K562 (cell line): ENCODE data around the gene NPAS2. TPM values are rescaled to one million over a fixed set of nuclear protein-coding genes. Genes with fewer than 3 reads are reported as not detected.

ENCODE experiments used
- ATAC-seq: fragments of 200-7000 bp; cut with Tn5 transposase; 3 replicates; pipeline ENCODE4 v1.9.1; 2020; ENCODE audit warnings: moderate library complexity
- BruUV-seq: library from RNA; stranded (reverse); fragments of 400-500 nt; replicated peaks from 2 replicates; lab custom pipeline; 2021; lab: Mats Ljungman, UMichigan
- CTCF ChIA-PET: fragments of 300-600 bp; formaldehyde crosslinking; extraction: SDS; loops from one replicate; lab custom pipeline; 2021; ENCODE audit warnings: low intra/inter-chr PET ratio; lab: Yijun Ruan, JAX
- POLR2A ChIA-PET: fragments of 300-600, 350-650 bp; sonication (Branson Sonifier 250); formaldehyde crosslinking; extraction: SDS; loops from one replicate; lab custom pipeline; 2021; ENCODE audit warnings: antibody characterized with exemption, inconsistent platforms; lab: Yijun Ruan, JAX
- DNase-seq, 4 experiments: peaks; one replicate each; pipeline versions ENCODE4 v3.0.0 to v3.0.0-alpha.2; 2011 to 2018; ENCODE audit warnings: low spot score in 3 of 4, mixed read lengths in 3 of 4; ENCODE audit errors: extremely low read depth in 1 of 4
- FAIRE-seq: peaks from 2 replicates; lab custom pipeline; 2011; peaks lifted over from hg19 to GRCh38; lab: Jason Lieb, UNC
- H2AFZ ChIP-seq: 2 replicates; pipeline ENCODE4 v1.6.0; 2011; ENCODE audit warnings: low read depth, low read length, control low read depth, inconsistent platforms
- H3K27ac ChIP-seq: fragments of 200-600 bp; 3 replicates; pipeline ENCODE4 v1.8.0; 2011; ENCODE audit warnings: low read depth, mild to moderate bottlenecking, control low read depth, inconsistent platforms, low read length, moderate library complexity, mixed read lengths; ENCODE audit errors: extremely low read depth
- H3K27me3 ChIP-seq, 2 experiments: fragments of 300-600 bp in 1 of 2; 2 replicates in 1 of 2; 3 replicates in 1 of 2; pipeline versions ENCODE4 v1.6.0 to v1.8.0; 2011; ENCODE audit warnings: inconsistent platforms in 2 of 2, low read length in 2 of 2, mild to moderate bottlenecking in 1 of 2, mixed read lengths in 1 of 2, moderate library complexity in 1 of 2; ENCODE audit not compliant: control insufficient read depth in 2 of 2, insufficient read depth in 2 of 2
- H3K36me3 ChIP-seq: fragments of 300-600 bp; 3 replicates; pipeline ENCODE4 v1.8.0; 2011; ENCODE audit warnings: mild to moderate bottlenecking, low read length, inconsistent platforms; ENCODE audit not compliant: control insufficient read depth, insufficient read depth
- H3K4me1 ChIP-seq, 2 experiments: fragments of 200-600 bp in 1 of 2; replicated peaks in 1 of 2; 2 replicates in 1 of 2; 3 replicates in 1 of 2; pipeline versions ENCODE4 v1.5.1 to v1.8.0; 2011; ENCODE audit warnings: inconsistent platforms in 2 of 2, low read length in 2 of 2, mild to moderate bottlenecking in 1 of 2, mixed read lengths in 1 of 2, moderate library complexity in 1 of 2; ENCODE audit not compliant: control insufficient read depth in 2 of 2, insufficient read depth in 2 of 2
- H3K4me2 ChIP-seq: 2 replicates; pipeline ENCODE4 v1.6.1; 2011; ENCODE audit warnings: low read length, control low read depth, inconsistent platforms, mixed read lengths; ENCODE audit not compliant: insufficient read depth
- H3K4me3 ChIP-seq: fragments of 200-600 bp; sonication (generic), shearing (Covaris generic); 2 replicates; pipeline ENCODE4 v1.5.1; 2016; ENCODE audit warnings: control low read depth, inconsistent platforms
- H3K79me2 ChIP-seq: fragments of 200-600 bp; 3 replicates; pipeline ENCODE4 v1.8.0; 2011; ENCODE audit warnings: low read length, inconsistent platforms; ENCODE audit not compliant: control insufficient read depth, insufficient read depth
- H3K9ac ChIP-seq, 2 experiments: 2 replicates each; pipeline versions ENCODE4 v1.6.0 to v1.6.1; 2011; ENCODE audit warnings: low read depth in 2 of 2, low read length in 2 of 2, control low read depth in 1 of 2, inconsistent platforms in 1 of 2, mild to moderate bottlenecking in 1 of 2, mixed read lengths in 1 of 2; ENCODE audit not compliant: insufficient read depth in 1 of 2
- H3K9me1 ChIP-seq: one replicate; pipeline ENCODE4 v1.6.0; 2011; ENCODE audit warnings: inconsistent platforms, mild to moderate bottlenecking, low read length, moderate library complexity; ENCODE audit not compliant: control insufficient read depth, insufficient read depth
- H3K9me3 ChIP-seq: replicated peaks from 2 replicates; pipeline ENCODE4 v1.5.1; 2011; ENCODE audit warnings: low read depth, low read length, inconsistent platforms; ENCODE audit not compliant: control insufficient read depth, insufficient read depth
- H4K20me1 ChIP-seq: replicated peaks from 2 replicates; pipeline ENCODE4 v1.6.1; 2011; ENCODE audit warnings: low read length, inconsistent platforms, mixed read lengths; ENCODE audit not compliant: control insufficient read depth, insufficient read depth
- CCAR2 ChIP-seq: fragments of 200-400 bp; formaldehyde crosslinking; IDR thresholded peaks from 2 replicates; pipeline ENCODE4 v1.6.1; 2017; ENCODE audit warnings: mild to moderate bottlenecking, low read depth, low read length
- GABPA ChIP-seq: fragments of 200-800 bp; sonication (Bioruptor generic); conservative IDR thresholded peaks from 2 replicates; pipeline ENCODE4 v1.6.1; 2016; ENCODE audit warnings: low read depth, missing genetic modification characterization, missing compliant biosample characterization
- HMG20B ChIP-seq: fragments of 250-450 bp; sonication (Bioruptor Pico); IDR thresholded peaks from 2 replicates; pipeline ENCODE4 v1.5.0; 2021; ENCODE audit warnings: mild to moderate bottlenecking
- KLF16 ChIP-seq: IDR thresholded peaks from 2 replicates; pipeline ENCODE4 v1.6.1; 2016; ENCODE audit warnings: antibody characterized with exemption
- MAZ ChIP-seq, 2 experiments: fragments of 450-650 bp in 1 of 2; sonication (generic) in 1 of 2; formaldehyde crosslinking; IDR thresholded peaks in 1 of 2; conservative IDR thresholded peaks in 1 of 2; 2 replicates each; pipeline versions ENCODE4 v1.4.0 to v1.5.0; 2020; ENCODE audit warnings: mild to moderate bottlenecking in 1 of 2, missing genetic modification reagents in 1 of 2
- MYC ChIP-seq, 2 experiments: fragments of 250-450 bp in 1 of 2; sonication (Bioruptor Pico) in 1 of 2; IDR thresholded peaks; 2 replicates each; pipeline versions ENCODE4 v1.5.1 to v1.6.1; 2012 to 2021; ENCODE audit warnings: low read depth in 2 of 2, borderline replicate concordance in 1 of 2, improper control_type of control experiment in 1 of 2, low read length in 1 of 2, mild to moderate bottlenecking in 1 of 2, moderate library complexity in 1 of 2
- WGBS: fragments of 100-300 bp; shearing (Covaris generic); methylation state at CpG from one replicate; pipeline ENCODE4 v1.1.6; 2016; ENCODE audit warnings: low coverage, mixed read lengths; ENCODE audit not compliant: insufficient coverage; ENCODE audit errors: missing lambda C conversion rate; 5-methylcytosine and 5-hydroxymethylcytosine counted together
- in situ Hi-C: fragments of 300-500 bp; cut with MboI; formaldehyde crosslinking; loops from 4 replicates; pipeline ENCODE4 v1.15.0; 2018; ENCODE audit warnings: inconsistent platforms, mixed read lengths
- intact Hi-C: fragments of 100-400 bp; cut with micrococcal nuclease; formaldehyde crosslinking; loops from 2 replicates; pipeline ENCODE4 v1.14.2; 2022
- polyA plus RNA-seq, 8 experiments: library from polyadenylated mRNA; depleted of rRNA in 4 of 8; stranded (reverse) in 5 of 8; unstranded in 3 of 8; fragments of >200 nt; fragmentation: Nextera tagmentation in 2 of 8; fragmentation: Illumina TruSeq in 1 of 8; extraction: Ambion mirVana in 2 of 8; extraction: Trizol in 1 of 8; gene quantifications; 2 replicates each; pipeline versions ENCODE4 v1.2.1 to v1.2.3, GENCODE V29; 2011 to 2014; ENCODE audit warnings: inconsistent platforms in 1 of 8, missing spikeins in 1 of 8
- total RNA-seq, 7 experiments: library from RNA; depleted of rRNA in 6 of 7; stranded (reverse); fragments of >200 nt in 6 of 7; fragmentation: Illumina TruSeq in 2 of 7; extraction: Trizol in 2 of 7; gene quantifications; 2 replicates each; pipeline versions ENCODE4 v1.2.1 to v1.2.3, GENCODE V29; 2011 to 2021; ENCODE audit warnings: low replicate concordance in 1 of 7
- TF ChIP-seq, protein P1 (sequence below): fragments of 450-650 bp; formaldehyde crosslinking; IDR thresholded peaks from 2 replicates; pipeline ENCODE4 v1.4.0; 2022; ENCODE audit warnings: mild to moderate bottlenecking, moderate library complexity
- TF ChIP-seq, protein P2 (sequence below), 2 experiments: IDR thresholded peaks; 2 replicates each; pipeline ENCODE4 v1.6.1; 2011; ENCODE audit warnings: borderline replicate concordance in 1 of 2, control low read depth in 1 of 2, low read depth in 1 of 2, low read length in 1 of 2, mild to moderate bottlenecking in 1 of 2, mixed read lengths in 1 of 2, moderate library complexity in 1 of 2; ENCODE audit not compliant: insufficient read depth in 1 of 2, insufficient read length in 1 of 2, poor library complexity in 1 of 2, severe bottlenecking in 1 of 2; ENCODE audit errors: extremely low read depth in 1 of 2
- TF ChIP-seq, protein P3 (sequence below), 2 experiments: fragments of 450-650 bp; formaldehyde crosslinking in 1 of 2; IDR thresholded peaks; 2 replicates each; pipeline versions ENCODE4 v1.4.0 to v1.6.1; 2014 to 2020; ENCODE audit warnings: mild to moderate bottlenecking in 2 of 2, borderline replicate concordance in 1 of 2, low read depth in 1 of 2

Gene NPAS2
- total and polyA plus RNA-seq, 9 of the 15 experiments (the other 6 are each of a cell fraction or from before 2014, with no cell fraction given), result 0.06 to 0.29 (median 0.07) TPM; not detected in 5

DNA sequence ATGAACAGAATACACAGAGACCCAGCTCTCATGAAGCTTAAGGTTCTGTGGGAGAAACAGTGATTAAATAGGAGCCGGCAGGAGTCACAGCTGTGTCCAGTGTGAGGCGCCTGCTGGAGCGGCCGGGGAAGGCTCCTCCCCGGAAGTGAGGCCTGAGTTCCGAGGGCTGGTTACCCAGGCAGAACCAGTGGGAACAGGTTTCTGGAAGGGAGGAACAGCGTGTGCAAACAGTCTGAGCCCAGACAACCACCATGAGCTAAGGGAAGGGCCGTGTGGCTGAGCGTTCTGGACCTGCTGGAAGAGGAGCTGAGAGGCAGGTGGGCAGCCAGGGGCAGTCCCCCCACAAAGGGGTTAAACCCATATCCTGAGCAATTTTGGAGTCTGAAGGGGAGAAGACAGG, 26.0 kb upstream of the NPAS2 start:
- no TSS peak for BruUV-seq
- H3K9me3 ChIP-seq, result no peaks in the 10 kb centered on the region
- no peaks in the 10 kb centered on the region for H3K79me2 ChIP-seq
- no peak overlapping the region for H3K27ac ChIP-seq
- intact Hi-C loops, result no loop called here
- CTCF ChIA-PET, result no interaction called here
- 5% methylated on average over 6 of the region's 9 CpGs for WGBS
- H3K4me3 ChIP-seq, result no peak overlapping the region
- POLR2A ChIA-PET, result interaction anchor here (0.7 kb wide), 1 partner anchor 372 kb away, joined by 3 read pairs; no protein-coding TSS in a partner anchor
- FAIRE-seq (no peak), DNase-seq (peak; percentile 21 to 36 (median 30)), ATAC-seq (peak; percentile 94)
- no peaks in the 10 kb centered on the region for H3K9me1 ChIP-seq
- peak overlapping the region; percentile 87 for H2AFZ ChIP-seq
- in situ Hi-C loops, result no loop called here
- no peaks in the 10 kb centered on the region for H4K20me1 ChIP-seq
- H3K9ac ChIP-seq, result no peak overlapping the region
- H3K36me3 ChIP-seq, result no peaks in the 10 kb centered on the region
- no peaks in the 10 kb centered on the region; a peak in 1 of 5 replicates for H3K4me1 ChIP-seq
- peaks cover 17 to 60% of the 10 kb centered on the region in 2 experiments; a peak in 4 of 5 replicates for H3K27me3 ChIP-seq
- H3K4me2 ChIP-seq, result peak overlapping the region; percentile 53
- TF ChIP-seq HMG20B, result no peak
- TF ChIP-seq MAZ (CRISPR knock-in tag; conservative IDR thresholded peaks at IDR 0.05 in 1 of 2, IDR thresholded peaks at IDR 0.05 in 1 of 2), result peak in 1 of 2 experiments; percentile 14; a peak in 1 of 4 replicates
- TF ChIP-seq, protein P1, sequence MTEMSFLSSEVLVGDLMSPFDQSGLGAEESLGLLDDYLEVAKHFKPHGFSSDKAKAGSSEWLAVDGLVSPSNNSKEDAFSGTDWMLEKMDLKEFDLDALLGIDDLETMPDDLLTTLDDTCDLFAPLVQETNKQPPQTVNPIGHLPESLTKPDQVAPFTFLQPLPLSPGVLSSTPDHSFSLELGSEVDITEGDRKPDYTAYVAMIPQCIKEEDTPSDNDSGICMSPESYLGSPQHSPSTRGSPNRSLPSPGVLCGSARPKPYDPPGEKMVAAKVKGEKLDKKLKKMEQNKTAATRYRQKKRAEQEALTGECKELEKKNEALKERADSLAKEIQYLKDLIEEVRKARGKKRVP (CRISPR knock-in tag), result no peak
- peak; percentile 37; the same call in 1 of the 2 replicates for TF ChIP-seq KLF16
- no peak for TF ChIP-seq CCAR2
- TF ChIP-seq MYC (IDR thresholded peaks at IDR 0.05; ENCODE audit: low read depth, low read length), result 0 out of 2 replicates have a peak, but pooled peaks have one; percentile 18
- TF ChIP-seq MYC (CRISPR knock-in tag; IDR thresholded peaks at IDR 0.05; ENCODE audit: borderline replicate concordance, low read depth), result no peak
- TF ChIP-seq GABPA (tag), result peak; percentile 65
- TF ChIP-seq, protein P2, sequence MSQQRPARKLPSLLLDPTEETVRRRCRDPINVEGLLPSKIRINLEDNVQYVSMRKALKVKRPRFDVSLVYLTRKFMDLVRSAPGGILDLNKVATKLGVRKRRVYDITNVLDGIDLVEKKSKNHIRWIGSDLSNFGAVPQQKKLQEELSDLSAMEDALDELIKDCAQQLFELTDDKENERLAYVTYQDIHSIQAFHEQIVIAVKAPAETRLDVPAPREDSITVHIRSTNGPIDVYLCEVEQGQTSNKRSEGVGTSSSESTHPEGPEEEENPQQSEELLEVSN (IDR thresholded peaks at IDR 0.05; ENCODE audit: borderline replicate concordance in 1 of 2, extremely low read depth in 1 of 2, insufficient read depth in 1 of 2, insufficient read length in 1 of 2, low read depth in 1 of 2, low read length in 1 of 2, poor library complexity in 1 of 2, severe bottlenecking in 1 of 2), result peak in 1 of 2 experiments; percentile 17
- TF ChIP-seq, protein P3, sequence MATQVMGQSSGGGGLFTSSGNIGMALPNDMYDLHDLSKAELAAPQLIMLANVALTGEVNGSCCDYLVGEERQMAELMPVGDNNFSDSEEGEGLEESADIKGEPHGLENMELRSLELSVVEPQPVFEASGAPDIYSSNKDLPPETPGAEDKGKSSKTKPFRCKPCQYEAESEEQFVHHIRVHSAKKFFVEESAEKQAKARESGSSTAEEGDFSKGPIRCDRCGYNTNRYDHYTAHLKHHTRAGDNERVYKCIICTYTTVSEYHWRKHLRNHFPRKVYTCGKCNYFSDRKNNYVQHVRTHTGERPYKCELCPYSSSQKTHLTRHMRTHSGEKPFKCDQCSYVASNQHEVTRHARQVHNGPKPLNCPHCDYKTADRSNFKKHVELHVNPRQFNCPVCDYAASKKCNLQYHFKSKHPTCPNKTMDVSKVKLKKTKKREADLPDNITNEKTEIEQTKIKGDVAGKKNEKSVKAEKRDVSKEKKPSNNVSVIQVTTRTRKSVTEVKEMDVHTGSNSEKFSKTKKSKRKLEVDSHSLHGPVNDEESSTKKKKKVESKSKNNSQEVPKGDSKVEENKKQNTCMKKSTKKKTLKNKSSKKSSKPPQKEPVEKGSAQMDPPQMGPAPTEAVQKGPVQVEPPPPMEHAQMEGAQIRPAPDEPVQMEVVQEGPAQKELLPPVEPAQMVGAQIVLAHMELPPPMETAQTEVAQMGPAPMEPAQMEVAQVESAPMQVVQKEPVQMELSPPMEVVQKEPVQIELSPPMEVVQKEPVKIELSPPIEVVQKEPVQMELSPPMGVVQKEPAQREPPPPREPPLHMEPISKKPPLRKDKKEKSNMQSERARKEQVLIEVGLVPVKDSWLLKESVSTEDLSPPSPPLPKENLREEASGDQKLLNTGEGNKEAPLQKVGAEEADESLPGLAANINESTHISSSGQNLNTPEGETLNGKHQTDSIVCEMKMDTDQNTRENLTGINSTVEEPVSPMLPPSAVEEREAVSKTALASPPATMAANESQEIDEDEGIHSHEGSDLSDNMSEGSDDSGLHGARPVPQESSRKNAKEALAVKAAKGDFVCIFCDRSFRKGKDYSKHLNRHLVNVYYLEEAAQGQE (IDR thresholded peaks at IDR 0.05; ENCODE audit: borderline replicate concordance), result peak; percentile 94
- TF ChIP-seq, protein P3 (CRISPR knock-in tag; IDR thresholded peaks at IDR 0.05; ENCODE audit: low read depth), result no peak
